Esophagus (tissue), 2 donors: ENCODE data around the gene TRPM1. TPM values are rescaled to one million over a fixed set of nuclear protein-coding genes. Genes with fewer than 3 reads are reported as not detected.

Experiments
- H3K27ac ChIP-seq, 2 donors: one replicate each; pipeline ENCODE4 v1.5.1; 2013; ENCODE audit warnings: low read depth in 2 of 2, mild to moderate bottlenecking in 2 of 2, inconsistent platforms in 1 of 2, low read length in 1 of 2, moderate library complexity in 1 of 2
- H3K27me3 ChIP-seq, 2 donors: one replicate each; pipeline ENCODE4 v1.6.1; 2013; ENCODE audit warnings: low read length in 2 of 2, control low read depth in 1 of 2, mild to moderate bottlenecking in 1 of 2; ENCODE audit not compliant: insufficient read depth in 2 of 2, control insufficient read depth in 1 of 2
- H3K36me3 ChIP-seq, 2 donors: one replicate each; pipeline ENCODE4 v1.6.1; 2013; ENCODE audit warnings: low read length in 1 of 2; ENCODE audit not compliant: control insufficient read depth in 2 of 2, insufficient read depth in 2 of 2
- H3K4me1 ChIP-seq, 2 donors: one replicate each; pipeline ENCODE4 v1.6.1; 2013; ENCODE audit warnings: low read length in 1 of 2; ENCODE audit not compliant: control insufficient read depth in 2 of 2, insufficient read depth in 2 of 2
- H3K4me3 ChIP-seq, 2 donors: one replicate each; pipeline ENCODE4 v1.5.1; 2013; ENCODE audit warnings: low read length in 2 of 2, mild to moderate bottlenecking in 2 of 2, low read depth in 1 of 2, moderate library complexity in 1 of 2
- H3K9me3 ChIP-seq, 2 donors: one replicate each; pipeline ENCODE4 v1.6.1; 2013; ENCODE audit warnings: mild to moderate bottlenecking in 2 of 2, low read depth in 1 of 2, low read length in 1 of 2, moderate library complexity in 1 of 2; ENCODE audit not compliant: control insufficient read depth in 2 of 2, insufficient read depth in 1 of 2
- whole genome bisulfite sequencing, 2 donors: extraction: QIAGEN DNeasy Blood & Tissue Kit; methylation state at CpG; one replicate each; pipeline ENCODE4 v1.1.7; 2013; 5-methylcytosine and 5-hydroxymethylcytosine counted together
- polyA plus RNA-seq, 2 donors: library from polyadenylated mRNA; stranded (reverse); fragments of 200-250 nt; gene quantifications; one replicate each; pipeline ENCODE4 v1.2.3, GENCODE V29; 2013
- donor health status: healthy with polysubstance abuse.
- donor health status: Bipolar disorder and iron deficiency.

The TRPM1 gene
- polyA plus RNA-seq, 2 donors = 0.13 to 0.37 TPM

DNA sequence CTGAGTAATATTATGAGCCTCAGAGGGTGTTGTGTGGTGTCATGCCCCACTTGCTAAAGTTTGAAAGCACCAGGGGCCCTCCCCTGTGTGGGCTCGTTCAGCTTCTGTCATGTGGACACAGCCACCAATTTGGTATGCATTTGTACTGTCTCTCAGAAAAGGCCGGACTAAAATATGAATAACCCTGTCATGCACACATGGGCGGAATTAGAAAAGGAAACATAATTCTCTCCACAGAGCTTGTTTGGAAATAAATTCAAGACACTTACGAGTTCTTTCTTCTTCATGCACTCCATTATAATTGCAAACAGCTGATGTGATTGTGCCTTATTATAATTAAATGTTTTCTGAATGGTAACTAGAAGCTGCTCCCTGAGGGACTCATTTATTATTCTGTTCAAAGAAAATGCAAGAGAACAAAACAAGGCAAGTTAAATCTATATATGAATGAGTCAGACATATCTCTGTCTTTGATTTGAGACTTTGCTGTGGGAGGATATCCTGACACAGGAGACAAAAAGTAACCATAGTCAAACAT, 39.1 kb downstream of the TRPM1 start:
- Histone ChIP-seq H3K27me3 (no peaks in the 10 kb centered on the region), H3K9me3 (no peaks in the 10 kb centered on the region), H3K27ac (no peak overlapping the region), H3K4me1 (peaks cover 0 to 3% of the 10 kb centered on the region in 2 donors), H3K4me3 (no peak overlapping the region), H3K36me3 (peaks cover 0 to 2% of the 10 kb centered on the region in 2 donors)
- 17 to 34% methylated on average over 4 of the region's 4 CpGs for WGBS, 2 donors

DNA sequence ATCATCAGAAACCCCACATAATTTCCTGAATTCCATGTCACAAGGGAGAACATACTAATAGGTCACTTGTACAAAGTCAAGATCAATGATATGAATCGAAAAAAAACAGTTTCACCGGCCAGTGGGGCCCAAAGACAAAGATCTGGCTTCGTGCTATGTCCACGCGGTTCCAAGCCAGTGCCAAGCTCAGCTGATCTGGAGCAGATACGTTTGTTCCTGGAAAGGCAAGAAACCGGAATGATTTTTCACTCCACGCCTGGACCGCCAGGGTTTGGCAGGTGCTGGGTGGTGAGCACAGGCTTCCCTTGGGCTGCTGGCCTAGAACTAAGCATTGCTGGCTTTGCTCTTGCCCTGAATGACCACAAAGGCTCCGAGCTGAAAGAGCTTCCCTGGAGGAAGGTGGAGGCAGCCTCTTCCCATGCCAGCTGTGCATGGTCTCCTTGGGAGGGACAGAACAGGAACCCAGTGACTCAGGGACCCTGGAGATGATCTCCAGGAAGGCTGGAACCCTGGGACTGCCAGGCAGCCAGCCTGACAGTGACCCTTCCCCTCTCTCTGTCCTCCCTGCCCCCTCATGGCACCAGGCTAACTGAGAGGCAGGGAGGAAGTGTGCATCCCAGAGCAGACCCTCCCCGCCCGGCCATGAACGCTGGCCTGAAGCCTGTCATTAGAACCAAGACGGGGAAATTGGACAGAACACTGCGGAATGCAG, 40.9 kb downstream of the TRPM1 start:
- Histone ChIP-seq H3K27ac (no peak overlapping the region), H3K4me3 (no peak overlapping the region), H3K36me3 (peaks cover 0 to 2% of the 10 kb centered on the region in 2 donors), H3K9me3 (no peaks in the 10 kb centered on the region), H3K4me1 (peaks cover 0 to 3% of the 10 kb centered on the region in 2 donors), H3K27me3 (no peaks in the 10 kb centered on the region)
- 72 to 85% methylated on average over 15 of the region's 15 CpGs for WGBS, 2 donors

DNA sequence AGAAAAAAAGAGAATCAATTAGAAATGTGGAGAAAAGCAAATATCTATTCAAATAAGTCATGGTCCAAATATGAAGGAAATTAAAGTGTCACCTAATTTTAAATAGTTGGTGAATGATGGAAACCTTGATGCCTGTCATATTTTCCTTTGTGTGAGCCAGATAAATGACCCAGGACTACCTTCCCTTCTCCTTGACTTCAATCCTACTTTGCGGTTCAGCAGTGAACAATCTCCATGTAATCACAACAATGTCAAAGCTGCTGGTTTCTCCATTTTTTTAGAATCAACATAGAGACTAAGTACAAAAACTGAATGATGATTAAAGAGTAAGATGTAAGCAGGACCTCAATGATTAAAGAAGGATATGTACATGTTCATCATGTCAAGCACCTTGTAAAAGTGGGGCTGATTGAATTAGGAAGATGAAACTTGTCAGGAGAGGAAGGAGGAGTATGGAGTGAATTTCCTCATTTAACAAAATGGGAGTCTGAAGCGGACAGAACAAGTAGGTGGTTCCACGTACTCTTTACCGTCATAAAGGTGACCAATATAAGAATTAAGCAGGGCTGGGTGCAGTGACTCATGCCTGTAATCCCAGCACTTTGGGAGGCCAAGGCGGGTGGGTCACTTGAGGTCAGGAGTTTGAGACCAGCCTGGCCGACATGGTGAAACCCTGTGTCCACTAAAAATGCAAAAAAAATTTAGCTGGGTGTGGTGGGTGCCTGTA, 43.1 kb downstream of the TRPM1 start:
- Histone ChIP-seq H3K36me3 (peaks cover 0 to 2% of the 10 kb centered on the region in 2 donors), H3K27me3 (no peaks in the 10 kb centered on the region), H3K4me3 (no peak overlapping the region), H3K4me1 (peaks cover 0 to 3% of the 10 kb centered on the region in 2 donors), H3K9me3 (no peaks in the 10 kb centered on the region), H3K27ac (no peak overlapping the region)
- WGBS, 2 donors = 78 to 80% methylated on average over 6 of the region's 6 CpGs

- no peak overlapping the region for H3K27ac ChIP-seq
- WGBS, 2 donors = 81% methylated on average over 3 of the region's 3 CpGs
- no peaks in the 10 kb centered on the region for H3K36me3 ChIP-seq
- no peaks in the 10 kb centered on the region for H3K27me3 ChIP-seq
- H3K4me3 ChIP-seq = no peak overlapping the region
- no peaks in the 10 kb centered on the region for H3K9me3 ChIP-seq
- H3K4me1 ChIP-seq = peaks cover 1 to 8% of the 10 kb centered on the region in 2 donors
Observed at GRCh38 chr15:31051496-31052080, 49.9 kb downstream of the TRPM1 start.

DNA sequence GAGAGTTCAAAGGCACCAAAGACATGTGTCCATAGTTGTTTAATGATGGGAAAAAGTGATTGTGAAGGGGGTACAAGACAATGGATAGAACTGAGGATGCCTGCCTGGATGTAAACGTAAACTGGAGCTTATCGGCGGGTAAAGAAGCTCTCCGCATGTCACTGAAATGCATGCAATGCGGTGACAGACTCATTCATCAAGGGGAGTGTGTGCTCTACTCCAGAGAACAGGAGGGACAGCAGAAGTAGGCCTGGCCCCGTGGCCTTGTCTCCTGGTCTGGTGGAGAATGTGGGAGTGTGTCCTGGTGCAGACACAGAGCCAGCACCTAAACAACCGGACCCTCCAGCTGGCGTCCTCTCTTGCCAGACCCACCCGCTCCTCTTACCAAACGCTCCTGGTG, 50.6 kb downstream of the TRPM1 start:
- H3K27me3 ChIP-seq = no peaks in the 10 kb centered on the region
- H3K9me3 ChIP-seq = no peaks in the 10 kb centered on the region
- no peaks in the 10 kb centered on the region for H3K36me3 ChIP-seq
- H3K4me1 ChIP-seq = peaks cover 2 to 8% of the 10 kb centered on the region in 2 donors
- WGBS, 2 donors = 85 to 89% methylated on average over 8 to 10 of the region's 10 CpGs
- no peak overlapping the region for H3K27ac ChIP-seq
- H3K4me3 ChIP-seq = no peak overlapping the region

DNA sequence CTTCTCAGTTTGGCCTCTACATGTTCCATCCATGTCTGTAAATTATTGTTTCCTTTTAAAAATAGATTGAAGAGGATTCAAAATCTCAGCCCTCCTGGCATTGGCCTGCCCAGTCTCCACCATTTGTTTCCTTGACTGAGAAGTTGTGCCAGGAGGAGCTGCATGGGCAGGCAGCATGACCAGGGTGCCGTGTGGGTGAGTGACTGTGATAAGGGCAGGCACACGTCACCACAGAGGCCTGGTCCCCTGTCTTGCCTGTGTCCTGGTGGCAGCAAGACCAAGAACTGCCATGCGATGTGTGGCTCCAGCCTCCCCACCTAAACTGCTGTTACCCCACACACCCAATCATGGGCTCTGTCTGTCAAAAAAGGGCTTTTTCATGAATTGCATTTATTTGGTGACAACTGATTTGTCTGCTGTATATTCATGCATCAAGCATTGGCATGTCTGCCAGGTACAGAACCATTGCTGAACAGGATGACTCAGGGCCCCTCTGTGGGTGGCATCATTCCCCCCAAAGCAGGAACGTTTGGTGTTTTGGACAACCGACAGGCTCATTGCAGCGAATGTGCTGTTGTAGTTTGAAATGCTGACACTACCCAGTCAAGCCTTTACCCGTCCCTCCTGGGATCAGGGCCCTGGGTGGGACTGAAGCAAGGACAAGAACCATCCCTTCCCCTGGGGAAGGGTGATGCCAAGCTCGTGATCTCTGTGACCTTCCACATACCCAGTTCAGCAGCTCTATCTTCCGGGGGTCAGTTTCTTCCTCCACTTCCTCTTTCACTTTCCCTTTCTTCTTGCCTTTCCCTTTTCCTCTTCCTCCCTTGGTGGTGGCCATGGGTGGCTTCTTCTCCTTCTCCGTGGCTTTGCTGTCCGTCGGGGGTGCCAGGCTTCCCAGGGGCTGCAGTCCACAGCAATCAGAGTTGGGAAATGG, 51.6 kb downstream of the TRPM1 start:
- H3K9me3 ChIP-seq = no peaks in the 10 kb centered on the region
- H3K4me3 ChIP-seq = no peak overlapping the region
- H3K27me3 ChIP-seq = no peaks in the 10 kb centered on the region
- no peak overlapping the region for H3K27ac ChIP-seq
- H3K36me3 ChIP-seq = no peaks in the 10 kb centered on the region
- 56 to 59% methylated on average over 12 of the region's 12 CpGs for WGBS, 2 donors
- H3K4me1 ChIP-seq = peaks cover 2 to 8% of the 10 kb centered on the region in 2 donors

DNA sequence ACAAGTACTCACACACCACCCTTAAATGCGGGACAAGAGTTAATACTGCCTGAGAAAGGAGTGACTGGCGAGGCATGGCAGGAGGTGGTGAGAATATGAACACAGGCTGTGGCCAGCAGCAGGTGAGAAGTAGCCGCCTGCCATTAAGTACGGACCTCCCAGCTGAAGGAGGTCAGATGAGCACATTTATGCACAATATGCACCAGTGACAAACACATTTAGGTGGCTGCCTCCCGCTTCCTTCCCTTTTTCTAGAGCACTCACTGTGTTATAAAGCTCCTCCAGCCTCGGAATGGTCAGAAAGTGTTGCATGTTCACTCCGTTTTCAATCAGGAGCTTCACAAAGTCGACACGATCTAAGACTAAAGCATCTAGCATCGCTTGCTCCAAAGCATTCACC, 52.4 kb downstream of the TRPM1 start:
- Histone ChIP-seq H3K4me3 (no peak overlapping the region), H3K27me3 (no peaks in the 10 kb centered on the region), H3K4me1 (peaks cover 2 to 8% of the 10 kb centered on the region in 2 donors), H3K27ac (no peak overlapping the region), H3K9me3 (no peaks in the 10 kb centered on the region), H3K36me3 (no peaks in the 10 kb centered on the region)
- 73 to 81% methylated on average over 10 of the region's 10 CpGs for WGBS, 2 donors

DNA sequence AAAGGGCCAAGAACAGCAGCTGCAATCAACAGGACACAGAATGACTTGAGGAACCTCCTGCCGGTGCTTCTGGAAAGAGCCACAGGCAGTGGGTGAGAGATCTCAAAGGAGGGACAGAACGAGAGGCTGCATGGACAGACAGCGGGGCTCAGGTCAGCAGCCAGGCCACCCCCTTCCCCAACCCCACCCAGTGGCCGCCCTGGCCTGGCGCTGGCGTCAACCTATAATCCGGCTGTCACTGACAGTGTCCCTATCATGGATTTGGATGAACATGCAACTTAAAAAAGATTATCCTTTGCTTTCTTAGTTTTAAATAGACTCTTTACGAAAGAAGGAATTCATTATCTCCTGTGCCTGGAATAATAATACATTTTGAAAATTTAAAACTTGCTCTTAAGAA, 54.1 kb downstream of the TRPM1 start:
- Histone ChIP-seq H3K36me3 (no peaks in the 10 kb centered on the region), H3K27ac (no peak overlapping the region), H3K4me3 (no peak overlapping the region), H3K9me3 (no peaks in the 10 kb centered on the region), H3K4me1 (peaks cover 2 to 8% of the 10 kb centered on the region in 2 donors), H3K27me3 (no peaks in the 10 kb centered on the region)
- 95 to 96% methylated on average over 8 of the region's 8 CpGs for WGBS, 2 donors
